WTC11 (cell line): ENCODE measurements around the gene ATP6V1G2. TPM values are rescaled to one million over a fixed set of nuclear protein-coding genes. Genes with fewer than 3 reads are reported as not detected.

Experiments
- ATAC-seq: fragments of 200-7000 bp; cut with Tn5 transposase; 2 replicates; pipeline ENCODE4 v1.10.0; 2021; ENCODE audit warnings: mild to moderate bottlenecking, moderate library complexity
- CTCF ChIA-PET: fragments of 300-600 bp; sonication (Branson Sonifier 250); formaldehyde crosslinking; loops from one replicate; lab custom pipeline; 2021; ENCODE audit warnings: antibody characterized with exemption; lab: Charles Lee
- POLR2A ChIA-PET: fragments of 350-600 bp; sonication (Branson Sonifier 250); formaldehyde crosslinking; loops from one replicate; lab custom pipeline; 2021; ENCODE audit warnings: antibody characterized with exemption; lab: Charles Lee
- DNase-seq: peaks from one replicate; pipeline ENCODE4 v3.0.0; 2021; ENCODE audit warnings: low spot score
- H3K27ac Mint-ChIP-seq: 2 replicates; pipeline ENCODE4 v1.8.0; 2021; ENCODE audit warnings: mixed read lengths
- H3K27me3 Mint-ChIP-seq: 2 replicates; pipeline ENCODE4 v1.8.0; 2021; ENCODE audit warnings: low read depth, mild to moderate bottlenecking, moderate library complexity, mixed read lengths
- H3K36me3 Mint-ChIP-seq: 2 replicates; pipeline ENCODE4 v1.8.0; 2021; ENCODE audit warnings: mixed read lengths
- H3K4me1 Mint-ChIP-seq: 2 replicates; pipeline ENCODE4 v1.8.0; 2022; ENCODE audit warnings: mixed read lengths
- H3K4me3 Mint-ChIP-seq: 2 replicates; pipeline ENCODE4 v1.8.0; 2021; ENCODE audit warnings: mild to moderate bottlenecking, moderate library complexity, mixed read lengths
- H3K9me3 Mint-ChIP-seq: 2 replicates; pipeline ENCODE4 v1.8.0; 2021; ENCODE audit warnings: mixed read lengths
- CBFB ChIP-seq: sonication (generic); formaldehyde crosslinking; IDR thresholded peaks from 2 replicates; pipeline ENCODE4 v1.8.1; 2022; ENCODE audit warnings: mild to moderate bottlenecking, low read depth, missing genetic modification reagents
- GABPB1 ChIP-seq: sonication (generic); formaldehyde crosslinking; IDR thresholded peaks from 2 replicates; pipeline ENCODE4 v1.8.1; 2023; ENCODE audit warnings: mild to moderate bottlenecking, missing genetic modification reagents
- IRF2 ChIP-seq: sonication (generic); formaldehyde crosslinking; IDR thresholded peaks from 2 replicates; pipeline ENCODE4 v1.8.0; 2022; ENCODE audit warnings: low read depth, missing genetic modification reagents, borderline replicate concordance
- NFE2L1 ChIP-seq: sonication (generic); formaldehyde crosslinking; IDR thresholded peaks from 2 replicates; pipeline ENCODE4 v1.8.1; 2023; ENCODE audit warnings: missing genetic modification reagents
- NR2C2 ChIP-seq: sonication (generic); formaldehyde crosslinking; IDR thresholded peaks from 2 replicates; pipeline ENCODE4 v1.8.0; 2022; ENCODE audit warnings: mild to moderate bottlenecking, missing genetic modification reagents
- OVOL2 ChIP-seq: fragments of 250-450 bp; sonication (Bioruptor Pico); IDR thresholded peaks from 2 replicates; pipeline ENCODE4 v1.9.0; 2021; ENCODE audit warnings: mild to moderate bottlenecking, borderline replicate concordance
- TP53 ChIP-seq: sonication (generic); formaldehyde crosslinking; IDR thresholded peaks from 2 replicates; pipeline ENCODE4 v1.8.1; 2023; ENCODE audit warnings: mild to moderate bottlenecking, missing genetic modification reagents
- ZNF121 ChIP-seq: sonication (generic); formaldehyde crosslinking; IDR thresholded peaks from 2 replicates; pipeline ENCODE4 v1.8.0; 2023; ENCODE audit warnings: missing genetic modification reagents
- total RNA-seq: library from RNA; stranded (reverse); gene quantifications from 3 replicates; pipeline ENCODE4 v1.2.3, GENCODE V29; 2021
- TF ChIP-seq, protein P1 (sequence below): sonication (generic); formaldehyde crosslinking; IDR thresholded peaks from 2 replicates; pipeline ENCODE4 v1.8.0; 2023; ENCODE audit warnings: mild to moderate bottlenecking, missing genetic modification reagents
- TF ChIP-seq, protein P2 (sequence below): sonication (generic); formaldehyde crosslinking; IDR thresholded peaks from 2 replicates; pipeline ENCODE4 v1.8.1; 2022; ENCODE audit warnings: missing genetic modification reagents, borderline replicate concordance
- TF ChIP-seq, protein P3 (sequence below): fragments of 250-450 bp; sonication (Bioruptor Pico); IDR thresholded peaks from 2 replicates; pipeline ENCODE4 v1.9.0; 2021; ENCODE audit warnings: moderate library complexity, mild to moderate bottlenecking, inconsistent platforms, borderline replicate concordance
- TF ChIP-seq, protein P4 (sequence below): sonication (generic); formaldehyde crosslinking; IDR thresholded peaks from 2 replicates; pipeline ENCODE4 v1.8.1; 2022; ENCODE audit warnings: low read depth, mild to moderate bottlenecking, moderate library complexity, missing genetic modification reagents, borderline replicate concordance
- TF ChIP-seq, protein P5 (sequence below): sonication (generic); formaldehyde crosslinking; IDR thresholded peaks from 2 replicates; pipeline ENCODE4 v1.8.1; 2023; ENCODE audit warnings: mild to moderate bottlenecking, missing genetic modification reagents
- TF ChIP-seq, protein P6 (sequence below): fragments of 250-450 bp; sonication (Bioruptor Pico); IDR thresholded peaks from 2 replicates; pipeline ENCODE4 v2.1.2; 2022; ENCODE audit warnings: mild to moderate bottlenecking, moderate library complexity
- TF ChIP-seq, protein P7 (sequence below): sonication (generic); formaldehyde crosslinking; IDR thresholded peaks from 2 replicates; pipeline ENCODE4 v1.8.0; 2022; ENCODE audit warnings: missing genetic modification reagents

ATP6V1G2 gene
- total RNA-seq, 1 experiment from 2014 or later: 4.0 TPM

DNA sequence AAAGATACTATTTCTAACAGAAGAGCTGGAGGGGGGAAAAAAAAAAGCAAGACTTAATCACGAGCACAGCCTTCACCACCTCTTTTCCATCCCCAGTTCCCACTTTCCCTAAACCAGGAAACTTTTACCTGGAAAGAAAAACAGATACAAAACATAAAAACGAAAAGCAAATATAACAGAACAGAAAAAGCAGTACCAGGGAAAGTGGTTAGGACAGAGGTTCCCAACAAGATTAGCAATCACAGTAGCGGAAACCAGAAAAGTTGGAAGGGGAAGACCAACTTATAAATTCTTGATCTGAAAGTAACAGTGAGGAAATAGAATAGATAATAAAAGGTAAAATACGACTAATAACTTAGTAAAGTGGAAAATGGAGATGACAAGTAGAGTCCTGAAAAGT is 5.8 kb downstream of the ATP6V1G2 start (continued):
- TF ChIP-seq, protein P1, sequence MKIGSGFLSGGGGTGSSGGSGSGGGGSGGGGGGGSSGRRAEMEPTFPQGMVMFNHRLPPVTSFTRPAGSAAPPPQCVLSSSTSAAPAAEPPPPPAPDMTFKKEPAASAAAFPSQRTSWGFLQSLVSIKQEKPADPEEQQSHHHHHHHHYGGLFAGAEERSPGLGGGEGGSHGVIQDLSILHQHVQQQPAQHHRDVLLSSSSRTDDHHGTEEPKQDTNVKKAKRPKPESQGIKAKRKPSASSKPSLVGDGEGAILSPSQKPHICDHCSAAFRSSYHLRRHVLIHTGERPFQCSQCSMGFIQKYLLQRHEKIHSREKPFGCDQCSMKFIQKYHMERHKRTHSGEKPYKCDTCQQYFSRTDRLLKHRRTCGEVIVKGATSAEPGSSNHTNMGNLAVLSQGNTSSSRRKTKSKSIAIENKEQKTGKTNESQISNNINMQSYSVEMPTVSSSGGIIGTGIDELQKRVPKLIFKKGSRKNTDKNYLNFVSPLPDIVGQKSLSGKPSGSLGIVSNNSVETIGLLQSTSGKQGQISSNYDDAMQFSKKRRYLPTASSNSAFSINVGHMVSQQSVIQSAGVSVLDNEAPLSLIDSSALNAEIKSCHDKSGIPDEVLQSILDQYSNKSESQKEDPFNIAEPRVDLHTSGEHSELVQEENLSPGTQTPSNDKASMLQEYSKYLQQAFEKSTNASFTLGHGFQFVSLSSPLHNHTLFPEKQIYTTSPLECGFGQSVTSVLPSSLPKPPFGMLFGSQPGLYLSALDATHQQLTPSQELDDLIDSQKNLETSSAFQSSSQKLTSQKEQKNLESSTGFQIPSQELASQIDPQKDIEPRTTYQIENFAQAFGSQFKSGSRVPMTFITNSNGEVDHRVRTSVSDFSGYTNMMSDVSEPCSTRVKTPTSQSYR (CRISPR knock-in tag): no peak
- TF ChIP-seq CBFB (CRISPR knock-in tag): no peak
- no peak for TF ChIP-seq NR2C2 (CRISPR knock-in tag)
- TF ChIP-seq GABPB1 (CRISPR knock-in tag): no peak
- TF ChIP-seq OVOL2 (CRISPR knock-in tag): no peak

DNA sequence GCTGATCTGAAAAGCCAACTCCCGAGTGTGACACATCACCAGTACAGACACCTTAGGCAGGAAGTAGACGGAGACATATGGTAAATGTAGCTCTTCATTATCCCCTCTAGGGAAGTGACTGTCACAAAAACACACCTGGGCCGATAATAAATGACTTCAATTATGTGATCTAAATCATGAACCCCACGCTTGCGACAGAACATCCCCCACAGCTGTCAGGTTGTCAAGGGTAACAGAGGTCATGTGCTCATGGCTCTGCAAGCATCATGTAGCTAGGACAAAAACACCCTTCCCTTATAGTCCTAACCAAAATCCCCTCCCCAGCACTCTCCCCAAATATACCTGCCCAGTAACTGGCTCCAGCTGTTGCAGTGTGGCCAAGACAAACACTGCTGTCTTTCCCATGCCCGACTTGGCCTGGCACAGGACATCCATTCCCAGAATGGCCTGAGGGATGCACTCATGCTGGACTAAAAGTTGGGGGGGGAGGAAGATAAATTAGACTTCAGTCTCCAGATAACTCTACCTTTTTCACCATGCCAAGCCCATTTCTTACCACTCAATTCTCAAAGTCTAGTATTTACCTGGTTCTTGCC is 7.5 kb downstream of the ATP6V1G2 start:
- Mint-ChIP-seq H3K4me1 (peaks cover 42% of the 10 kb centered on the region), H3K9me3 (no peaks in the 10 kb centered on the region), H3K4me3 (peak overlapping the region; percentile 99), H3K27ac (peak overlapping the region; percentile 89), H3K27me3 (no peaks in the 10 kb centered on the region), H3K36me3 (peaks cover 71% of the 10 kb centered on the region)
- ChIA-PET POLR2A (interaction anchor here (1.1 kb wide), 1 partner anchor 100 kb away, joined by 3 read pairs; no protein-coding TSS in a partner anchor), CTCF (interaction anchor here (0.5 kb wide), 1 partner anchor 10 kb away, joined by 5 read pairs; the partner anchor contains the start of gene MCCD1)
- DNase-seq (no peak), ATAC-seq (no peak)
- TF ChIP-seq NFE2L1 (no peak), TP53 (CRISPR knock-in tag) (no peak), ZNF121 (CRISPR knock-in tag) (no peak), IRF2 (CRISPR knock-in tag) (no peak), OVOL2 (CRISPR knock-in tag) (no peak), CBFB (CRISPR knock-in tag) (no peak)
- TF ChIP-seq, protein P2, sequence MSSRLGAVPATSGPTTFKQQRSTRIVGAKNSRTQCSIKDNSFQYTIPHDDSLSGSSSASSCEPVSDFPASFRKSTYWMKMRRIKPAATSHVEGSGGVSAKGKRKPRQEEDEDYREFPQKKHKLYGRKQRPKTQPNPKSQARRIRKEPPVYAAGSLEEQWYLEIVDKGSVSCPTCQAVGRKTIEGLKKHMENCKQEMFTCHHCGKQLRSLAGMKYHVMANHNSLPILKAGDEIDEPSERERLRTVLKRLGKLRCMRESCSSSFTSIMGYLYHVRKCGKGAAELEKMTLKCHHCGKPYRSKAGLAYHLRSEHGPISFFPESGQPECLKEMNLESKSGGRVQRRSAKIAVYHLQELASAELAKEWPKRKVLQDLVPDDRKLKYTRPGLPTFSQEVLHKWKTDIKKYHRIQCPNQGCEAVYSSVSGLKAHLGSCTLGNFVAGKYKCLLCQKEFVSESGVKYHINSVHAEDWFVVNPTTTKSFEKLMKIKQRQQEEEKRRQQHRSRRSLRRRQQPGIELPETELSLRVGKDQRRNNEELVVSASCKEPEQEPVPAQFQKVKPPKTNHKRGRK (CRISPR knock-in tag): no peak
- TF ChIP-seq, protein P1 (CRISPR knock-in tag): no peak
- TF ChIP-seq, protein P3, sequence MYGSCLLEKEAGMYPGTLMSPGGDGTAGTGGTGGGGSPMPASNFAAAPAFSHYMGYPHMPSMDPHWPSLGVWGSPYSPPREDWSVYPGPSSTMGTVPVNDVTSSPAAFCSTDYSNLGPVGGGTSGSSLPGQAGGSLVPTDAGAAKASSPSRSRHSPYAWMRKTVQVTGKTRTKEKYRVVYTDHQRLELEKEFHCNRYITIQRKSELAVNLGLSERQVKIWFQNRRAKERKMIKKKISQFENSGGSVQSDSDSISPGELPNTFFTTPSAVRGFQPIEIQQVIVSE: no peak
- TF ChIP-seq, protein P4, sequence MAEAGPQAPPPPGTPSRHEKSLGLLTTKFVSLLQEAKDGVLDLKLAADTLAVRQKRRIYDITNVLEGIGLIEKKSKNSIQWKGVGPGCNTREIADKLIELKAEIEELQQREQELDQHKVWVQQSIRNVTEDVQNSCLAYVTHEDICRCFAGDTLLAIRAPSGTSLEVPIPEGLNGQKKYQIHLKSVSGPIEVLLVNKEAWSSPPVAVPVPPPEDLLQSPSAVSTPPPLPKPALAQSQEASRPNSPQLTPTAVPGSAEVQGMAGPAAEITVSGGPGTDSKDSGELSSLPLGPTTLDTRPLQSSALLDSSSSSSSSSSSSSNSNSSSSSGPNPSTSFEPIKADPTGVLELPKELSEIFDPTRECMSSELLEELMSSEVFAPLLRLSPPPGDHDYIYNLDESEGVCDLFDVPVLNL (CRISPR knock-in tag): no peak
- TF ChIP-seq, protein P5, sequence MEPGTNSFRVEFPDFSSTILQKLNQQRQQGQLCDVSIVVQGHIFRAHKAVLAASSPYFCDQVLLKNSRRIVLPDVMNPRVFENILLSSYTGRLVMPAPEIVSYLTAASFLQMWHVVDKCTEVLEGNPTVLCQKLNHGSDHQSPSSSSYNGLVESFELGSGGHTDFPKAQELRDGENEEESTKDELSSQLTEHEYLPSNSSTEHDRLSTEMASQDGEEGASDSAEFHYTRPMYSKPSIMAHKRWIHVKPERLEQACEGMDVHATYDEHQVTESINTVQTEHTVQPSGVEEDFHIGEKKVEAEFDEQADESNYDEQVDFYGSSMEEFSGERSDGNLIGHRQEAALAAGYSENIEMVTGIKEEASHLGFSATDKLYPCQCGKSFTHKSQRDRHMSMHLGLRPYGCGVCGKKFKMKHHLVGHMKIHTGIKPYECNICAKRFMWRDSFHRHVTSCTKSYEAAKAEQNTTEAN (CRISPR knock-in tag): no peak
- TF ChIP-seq, protein P6, sequence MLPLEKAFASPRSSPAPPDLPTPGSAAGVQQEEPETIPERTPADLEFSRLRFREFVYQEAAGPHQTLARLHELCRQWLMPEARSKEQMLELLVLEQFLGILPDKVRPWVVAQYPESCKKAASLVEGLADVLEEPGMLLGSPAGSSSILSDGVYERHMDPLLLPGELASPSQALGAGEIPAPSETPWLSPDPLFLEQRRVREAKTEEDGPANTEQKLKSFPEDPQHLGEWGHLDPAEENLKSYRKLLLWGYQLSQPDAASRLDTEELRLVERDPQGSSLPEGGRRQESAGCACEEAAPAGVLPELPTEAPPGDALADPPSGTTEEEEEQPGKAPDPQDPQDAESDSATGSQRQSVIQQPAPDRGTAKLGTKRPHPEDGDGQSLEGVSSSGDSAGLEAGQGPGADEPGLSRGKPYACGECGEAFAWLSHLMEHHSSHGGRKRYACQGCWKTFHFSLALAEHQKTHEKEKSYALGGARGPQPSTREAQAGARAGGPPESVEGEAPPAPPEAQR (CRISPR knock-in tag): no peak
- TF ChIP-seq, protein P7, sequence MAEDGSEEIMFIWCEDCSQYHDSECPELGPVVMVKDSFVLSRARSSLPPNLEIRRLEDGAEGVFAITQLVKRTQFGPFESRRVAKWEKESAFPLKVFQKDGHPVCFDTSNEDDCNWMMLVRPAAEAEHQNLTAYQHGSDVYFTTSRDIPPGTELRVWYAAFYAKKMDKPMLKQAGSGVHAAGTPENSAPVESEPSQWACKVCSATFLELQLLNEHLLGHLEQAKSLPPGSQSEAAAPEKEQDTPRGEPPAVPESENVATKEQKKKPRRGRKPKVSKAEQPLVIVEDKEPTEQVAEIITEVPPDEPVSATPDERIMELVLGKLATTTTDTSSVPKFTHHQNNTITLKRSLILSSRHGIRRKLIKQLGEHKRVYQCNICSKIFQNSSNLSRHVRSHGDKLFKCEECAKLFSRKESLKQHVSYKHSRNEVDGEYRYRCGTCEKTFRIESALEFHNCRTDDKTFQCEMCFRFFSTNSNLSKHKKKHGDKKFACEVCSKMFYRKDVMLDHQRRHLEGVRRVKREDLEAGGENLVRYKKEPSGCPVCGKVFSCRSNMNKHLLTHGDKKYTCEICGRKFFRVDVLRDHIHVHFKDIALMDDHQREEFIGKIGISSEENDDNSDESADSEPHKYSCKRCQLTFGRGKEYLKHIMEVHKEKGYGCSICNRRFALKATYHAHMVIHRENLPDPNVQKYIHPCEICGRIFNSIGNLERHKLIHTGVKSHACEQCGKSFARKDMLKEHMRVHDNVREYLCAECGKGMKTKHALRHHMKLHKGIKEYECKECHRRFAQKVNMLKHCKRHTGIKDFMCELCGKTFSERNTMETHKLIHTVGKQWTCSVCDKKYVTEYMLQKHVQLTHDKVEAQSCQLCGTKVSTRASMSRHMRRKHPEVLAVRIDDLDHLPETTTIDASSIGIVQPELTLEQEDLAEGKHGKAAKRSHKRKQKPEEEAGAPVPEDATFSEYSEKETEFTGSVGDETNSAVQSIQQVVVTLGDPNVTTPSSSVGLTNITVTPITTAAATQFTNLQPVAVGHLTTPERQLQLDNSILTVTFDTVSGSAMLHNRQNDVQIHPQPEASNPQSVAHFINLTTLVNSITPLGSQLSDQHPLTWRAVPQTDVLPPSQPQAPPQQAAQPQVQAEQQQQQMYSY (CRISPR knock-in tag): no peak
